Karpas-422 (cell line): ENCODE data around the gene IRGQ. TPM values are rescaled to one million over a fixed set of nuclear protein-coding genes. Genes with fewer than 3 reads are reported as not detected.

Experiments used
- DNase-seq: peaks from one replicate; pipeline ENCODE4 v3.0.0-alpha.2; 2015
- H2AFZ ChIP-seq: fragments of 200-600 bp; sonication (generic); 2 replicates; pipeline ENCODE4 v1.6.1; 2014; ENCODE audit warnings: antibody characterized with exemption, low read length, mixed read lengths
- H3K27ac ChIP-seq: fragments of 200-600 bp; sonication (generic); 2 replicates; pipeline ENCODE4 v1.5.1; 2014; ENCODE audit warnings: mild to moderate bottlenecking, low read length, moderate library complexity
- H3K27me3 ChIP-seq: fragments of 200-600 bp; sonication (generic); 2 replicates; pipeline ENCODE4 v1.6.1; 2014; ENCODE audit warnings: low read length, mixed read lengths
- H3K36me3 ChIP-seq: fragments of 200-600 bp; sonication (generic); 2 replicates; pipeline ENCODE4 v1.6.1; 2014; ENCODE audit warnings: low read length, mixed read lengths; ENCODE audit not compliant: insufficient read depth
- H3K4me1 ChIP-seq: fragments of 200-600 bp; sonication (generic); 2 replicates; pipeline ENCODE4 v1.6.1; 2014; ENCODE audit warnings: mild to moderate bottlenecking, low read length, mixed read lengths
- H3K4me2 ChIP-seq: fragments of 200-600 bp; sonication (generic); 2 replicates; pipeline ENCODE4 v1.6.1; 2014; ENCODE audit warnings: low read length, low read depth, mild to moderate bottlenecking; ENCODE audit not compliant: poor library complexity, severe bottlenecking
- H3K4me3 ChIP-seq: fragments of 200-600 bp; sonication (generic); 2 replicates; pipeline ENCODE4 v1.5.1; 2014; ENCODE audit warnings: mild to moderate bottlenecking, antibody characterized with exemption, low read length, mixed read lengths
- H3K79me2 ChIP-seq: fragments of 200-600 bp; sonication (generic); 2 replicates; pipeline ENCODE4 v1.6.1; 2014; ENCODE audit warnings: mild to moderate bottlenecking, low read length, mixed read lengths
- H3K9ac ChIP-seq: fragments of 200-600 bp; sonication (generic); 2 replicates; pipeline ENCODE4 v1.6.0; 2014; ENCODE audit warnings: low read length
- H3K9me2 ChIP-seq: fragments of 200-600 bp; sonication (generic), shearing (Covaris generic); replicated peaks from 2 replicates; pipeline ENCODE4 v1.6.0; 2014; ENCODE audit warnings: mild to moderate bottlenecking, low read length, moderate library complexity; ENCODE audit not compliant: insufficient read depth
- H3K9me3 ChIP-seq: fragments of 300-700, 200-600 bp; sonication (generic); 2 replicates; pipeline ENCODE4 v1.6.1; 2014; ENCODE audit warnings: low read length, mixed read lengths
- H4K20me1 ChIP-seq: fragments of 200-600 bp; sonication (generic); 2 replicates; pipeline ENCODE4 v1.6.1; 2014; ENCODE audit warnings: mild to moderate bottlenecking, antibody characterized with exemption, low read length, low read depth; ENCODE audit not compliant: insufficient read depth
- total RNA-seq: library from RNA; depleted of rRNA; stranded (reverse); fragments of >200 nt; shearing (Covaris generic); gene quantifications from 2 replicates; pipeline ENCODE4 v1.2.3, GENCODE V29; 2014; ENCODE audit warnings: low replicate concordance

Gene IRGQ
- total RNA-seq, 1 experiment from 2014 or later, result 10.8 TPM

- Histone ChIP-seq H3K9me2 (no peaks in the 10 kb centered on the region), H3K36me3 (peaks cover 5% of the 10 kb centered on the region; the same call in 1 of the 2 replicates)
- no peak for DNase-seq
These were observed 50.0 kb downstream of the IRGQ start for GRCh38 chr19:43545981-43546380.

GRCh38 chr19:43545276-43545675 lies 50.7 kb downstream of the IRGQ start:
- Histone ChIP-seq H3K27ac (no peak overlapping the region), H3K36me3 (peaks cover 10% of the 10 kb centered on the region), H3K9ac (no peak overlapping the region), H4K20me1 (no peaks in the 10 kb centered on the region), H3K27me3 (no peaks in the 10 kb centered on the region), H3K79me2 (no peaks in the 10 kb centered on the region), H3K4me1 (no peaks in the 10 kb centered on the region), H3K9me2 (no peaks in the 10 kb centered on the region), H3K4me2 (no peak overlapping the region), H3K4me3 (no peak overlapping the region), H2AFZ (no peak overlapping the region), H3K9me3 (no peaks in the 10 kb centered on the region)
- no peak for DNase-seq

More at GRCh38 chr19:43545981-43546380, 50.0 kb downstream of the IRGQ start:
- no peaks in the 10 kb centered on the region for H4K20me1 ChIP-seq
- H3K4me1 ChIP-seq, result no peaks in the 10 kb centered on the region
- H2AFZ ChIP-seq, result no peak overlapping the region
- H3K27ac ChIP-seq, result no peak overlapping the region
- no peak overlapping the region for H3K4me3 ChIP-seq
- H3K4me2 ChIP-seq, result no peak overlapping the region
- no peak overlapping the region for H3K9ac ChIP-seq
- no peaks in the 10 kb centered on the region for H3K27me3 ChIP-seq
- no peaks in the 10 kb centered on the region for H3K9me3 ChIP-seq
- no peaks in the 10 kb centered on the region for H3K79me2 ChIP-seq

GRCh38 chr19:43544077-43544476 lies 51.9 kb downstream of the IRGQ start:
- Histone ChIP-seq H3K27me3 (no peaks in the 10 kb centered on the region), H3K27ac (no peak overlapping the region), H3K36me3 (peaks cover 19% of the 10 kb centered on the region), H3K4me3 (no peak overlapping the region), H3K79me2 (no peaks in the 10 kb centered on the region), H3K9me3 (peaks cover 2% of the 10 kb centered on the region; the same call in 1 of the 2 replicates), H3K4me2 (no peak overlapping the region), H3K4me1 (no peaks in the 10 kb centered on the region), H3K9me2 (no peaks in the 10 kb centered on the region), H2AFZ (no peak overlapping the region), H3K9ac (no peak overlapping the region), H4K20me1 (no peaks in the 10 kb centered on the region)
- no peak for DNase-seq

GRCh38 chr19:43541920-43542650 lies 53.8 kb downstream of the IRGQ start:
- Histone ChIP-seq H4K20me1 (no peaks in the 10 kb centered on the region), H3K4me2 (no peak overlapping the region), H3K27ac (no peak overlapping the region), H3K4me1 (no peaks in the 10 kb centered on the region), H2AFZ (no peak overlapping the region), H3K9me2 (no peaks in the 10 kb centered on the region), H3K79me2 (no peaks in the 10 kb centered on the region), H3K9ac (no peak overlapping the region), H3K9me3 (peaks cover 3% of the 10 kb centered on the region; the same call in 1 of the 2 replicates), H3K36me3 (peaks cover 25% of the 10 kb centered on the region), H3K4me3 (no peak overlapping the region), H3K27me3 (no peaks in the 10 kb centered on the region)
- DNase-seq, result no peak

- Histone ChIP-seq H3K27me3 (no peaks in the 10 kb centered on the region), H3K9me2 (no peaks in the 10 kb centered on the region), H2AFZ (no peak overlapping the region), H3K4me3 (no peak overlapping the region), H3K36me3 (peaks cover 25% of the 10 kb centered on the region), H3K79me2 (no peaks in the 10 kb centered on the region), H3K9me3 (peaks cover 3% of the 10 kb centered on the region; the same call in 1 of the 2 replicates), H3K4me1 (no peaks in the 10 kb centered on the region), H3K4me2 (no peak overlapping the region), H3K27ac (no peak overlapping the region), H4K20me1 (no peaks in the 10 kb centered on the region), H3K9ac (no peak overlapping the region)
- no peak for DNase-seq
These were observed 55.6 kb downstream of the IRGQ start for GRCh38 chr19:43540381-43540780.

- Histone ChIP-seq H3K79me2 (no peaks in the 10 kb centered on the region), H3K4me3 (no peak overlapping the region), H3K27me3 (no peaks in the 10 kb centered on the region), H3K4me1 (peaks cover 4% of the 10 kb centered on the region), H3K27ac (no peak overlapping the region), H3K9me2 (no peaks in the 10 kb centered on the region), H3K4me2 (no peak overlapping the region), H2AFZ (no peak overlapping the region), H3K36me3 (peaks cover 25% of the 10 kb centered on the region), H3K9ac (no peak overlapping the region), H3K9me3 (peaks cover 3% of the 10 kb centered on the region; the same call in 1 of the 2 replicates), H4K20me1 (no peaks in the 10 kb centered on the region)
- DNase-seq, result no peak
These were observed 57.0 kb downstream of the IRGQ start for GRCh38 chr19:43538922-43539321.

GRCh38 chr19:43534816-43535761 lies 60.8 kb downstream of the IRGQ start:
- Histone ChIP-seq H3K9me2 (no peaks in the 10 kb centered on the region), H3K4me1 (peaks cover 20% of the 10 kb centered on the region), H2AFZ (no peak overlapping the region), H3K27me3 (no peaks in the 10 kb centered on the region), H3K9me3 (peaks cover 3% of the 10 kb centered on the region; the same call in 1 of the 2 replicates), H3K4me3 (no peak overlapping the region), H3K79me2 (no peaks in the 10 kb centered on the region), H3K27ac (no peak overlapping the region), H3K9ac (no peak overlapping the region), H3K36me3 (peaks cover 13% of the 10 kb centered on the region; the same call in 1 of the 2 replicates), H4K20me1 (no peaks in the 10 kb centered on the region), H3K4me2 (no peak overlapping the region)
- DNase-seq, result peak; percentile 64
